Tibial nerve (tissue), 3 donors: ENCODE measurements around the gene FBXL15.

Experiments
- POLR2A ChIP-seq, 2 donors: fragments of 450-650 bp; IDR thresholded peaks; one replicate each; pipeline ENCODE4 v1.6.1; 2017; ENCODE audit warnings: antibody characterized with exemption in 2 of 2, mild to moderate bottlenecking in 2 of 2, moderate library complexity in 2 of 2
- TF ChIP-seq, protein P1 (sequence below), 5 experiments: fragments of 200-600 bp in 3 of 5; fragments of 450-650 bp in 2 of 5; sonication (generic) in 3 of 5; IDR thresholded peaks; one replicate each; pipeline ENCODE4 v1.5.1; 2016 to 2019; ENCODE audit warnings: antibody characterized with exemption in 5 of 5, mild to moderate bottlenecking in 3 of 5, moderate library complexity in 2 of 5

DNA sequence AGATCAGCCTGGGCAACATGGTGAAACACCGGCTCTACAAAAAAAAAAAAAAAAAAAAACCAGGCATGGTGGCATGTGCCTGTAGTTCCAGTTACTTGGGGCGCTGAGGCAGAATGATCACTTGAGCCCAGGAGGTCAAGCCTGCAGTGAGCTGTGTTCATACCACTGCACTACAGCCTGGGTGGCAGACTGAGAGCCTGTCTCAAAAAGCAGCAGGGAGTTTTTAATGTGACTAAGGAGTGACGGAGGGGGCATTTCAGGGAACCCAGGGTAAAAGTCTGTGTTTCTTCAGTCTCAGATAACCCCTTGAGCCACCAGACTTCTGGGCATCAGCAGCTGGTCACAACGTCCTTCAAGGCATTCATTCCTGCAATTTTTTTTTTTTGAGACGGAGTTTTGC is 32.9 kb downstream of the FBXL15 start:
- TF ChIP-seq, protein P1, sequence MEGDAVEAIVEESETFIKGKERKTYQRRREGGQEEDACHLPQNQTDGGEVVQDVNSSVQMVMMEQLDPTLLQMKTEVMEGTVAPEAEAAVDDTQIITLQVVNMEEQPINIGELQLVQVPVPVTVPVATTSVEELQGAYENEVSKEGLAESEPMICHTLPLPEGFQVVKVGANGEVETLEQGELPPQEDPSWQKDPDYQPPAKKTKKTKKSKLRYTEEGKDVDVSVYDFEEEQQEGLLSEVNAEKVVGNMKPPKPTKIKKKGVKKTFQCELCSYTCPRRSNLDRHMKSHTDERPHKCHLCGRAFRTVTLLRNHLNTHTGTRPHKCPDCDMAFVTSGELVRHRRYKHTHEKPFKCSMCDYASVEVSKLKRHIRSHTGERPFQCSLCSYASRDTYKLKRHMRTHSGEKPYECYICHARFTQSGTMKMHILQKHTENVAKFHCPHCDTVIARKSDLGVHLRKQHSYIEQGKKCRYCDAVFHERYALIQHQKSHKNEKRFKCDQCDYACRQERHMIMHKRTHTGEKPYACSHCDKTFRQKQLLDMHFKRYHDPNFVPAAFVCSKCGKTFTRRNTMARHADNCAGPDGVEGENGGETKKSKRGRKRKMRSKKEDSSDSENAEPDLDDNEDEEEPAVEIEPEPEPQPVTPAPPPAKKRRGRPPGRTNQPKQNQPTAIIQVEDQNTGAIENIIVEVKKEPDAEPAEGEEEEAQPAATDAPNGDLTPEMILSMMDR (IDR thresholded peaks at IDR 0.05), result no peak
- no peak for TF ChIP-seq POLR2A (IDR thresholded peaks at IDR 0.05)
